Karpas-422 (cell line): ENCODE measurements around the gene DMRT2. TPM values are rescaled to one million over a fixed set of nuclear protein-coding genes. Genes with fewer than 3 reads are reported as not detected.

Experiments
- DNase-seq: peaks from one replicate; pipeline ENCODE4 v3.0.0-alpha.2; 2015
- H2AFZ ChIP-seq: fragments of 200-600 bp; sonication (generic); 2 replicates; pipeline ENCODE4 v1.6.1; 2014; ENCODE audit warnings: antibody characterized with exemption, low read length, mixed read lengths
- H3K27ac ChIP-seq: fragments of 200-600 bp; sonication (generic); 2 replicates; pipeline ENCODE4 v1.5.1; 2014; ENCODE audit warnings: mild to moderate bottlenecking, low read length, moderate library complexity
- H3K27me3 ChIP-seq: fragments of 200-600 bp; sonication (generic); 2 replicates; pipeline ENCODE4 v1.6.1; 2014; ENCODE audit warnings: low read length, mixed read lengths
- H3K36me3 ChIP-seq: fragments of 200-600 bp; sonication (generic); 2 replicates; pipeline ENCODE4 v1.6.1; 2014; ENCODE audit warnings: low read length, mixed read lengths; ENCODE audit not compliant: insufficient read depth
- H3K4me1 ChIP-seq: fragments of 200-600 bp; sonication (generic); 2 replicates; pipeline ENCODE4 v1.6.1; 2014; ENCODE audit warnings: mild to moderate bottlenecking, low read length, mixed read lengths
- H3K4me2 ChIP-seq: fragments of 200-600 bp; sonication (generic); 2 replicates; pipeline ENCODE4 v1.6.1; 2014; ENCODE audit warnings: low read length, low read depth, mild to moderate bottlenecking; ENCODE audit not compliant: poor library complexity, severe bottlenecking
- H3K4me3 ChIP-seq: fragments of 200-600 bp; sonication (generic); 2 replicates; pipeline ENCODE4 v1.5.1; 2014; ENCODE audit warnings: mild to moderate bottlenecking, antibody characterized with exemption, low read length, mixed read lengths
- H3K79me2 ChIP-seq: fragments of 200-600 bp; sonication (generic); 2 replicates; pipeline ENCODE4 v1.6.1; 2014; ENCODE audit warnings: mild to moderate bottlenecking, low read length, mixed read lengths
- H3K9ac ChIP-seq: fragments of 200-600 bp; sonication (generic); 2 replicates; pipeline ENCODE4 v1.6.0; 2014; ENCODE audit warnings: low read length
- H3K9me2 ChIP-seq: fragments of 200-600 bp; sonication (generic), shearing (Covaris generic); replicated peaks from 2 replicates; pipeline ENCODE4 v1.6.0; 2014; ENCODE audit warnings: mild to moderate bottlenecking, low read length, moderate library complexity; ENCODE audit not compliant: insufficient read depth
- H3K9me3 ChIP-seq: fragments of 300-700, 200-600 bp; sonication (generic); 2 replicates; pipeline ENCODE4 v1.6.1; 2014; ENCODE audit warnings: low read length, mixed read lengths
- H4K20me1 ChIP-seq: fragments of 200-600 bp; sonication (generic); 2 replicates; pipeline ENCODE4 v1.6.1; 2014; ENCODE audit warnings: mild to moderate bottlenecking, antibody characterized with exemption, low read length, low read depth; ENCODE audit not compliant: insufficient read depth
- small RNA-seq: library from RNA; depleted of rRNA; stranded (forward); fragments of <200 nt; gene quantifications from one replicate; pipeline ENCODE3, GENCODE V24; 2014
- total RNA-seq: library from RNA; depleted of rRNA; stranded (reverse); fragments of >200 nt; shearing (Covaris generic); gene quantifications from 2 replicates; pipeline ENCODE4 v1.2.3, GENCODE V29; 2014; ENCODE audit warnings: low replicate concordance; rRNA removed

The DMRT2 gene
- total RNA-seq, 1 experiment from 2014 or later = not detected

DNA sequence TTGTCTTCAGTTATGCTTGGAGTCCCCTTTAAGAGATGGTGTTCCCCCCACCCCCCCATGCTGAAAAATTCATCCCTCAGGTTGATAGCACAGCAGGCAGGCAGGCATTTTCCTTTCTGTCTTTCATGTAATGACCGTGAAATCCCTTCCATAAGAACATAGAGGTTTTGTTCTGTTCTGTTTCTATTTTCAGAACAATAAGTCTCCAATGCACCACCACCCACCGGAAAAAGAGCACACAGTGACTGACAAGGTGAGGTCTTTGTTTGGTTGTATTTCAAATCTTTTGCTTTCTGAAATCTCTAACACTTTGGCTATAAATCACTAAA lies 52.4 kb downstream of the DMRT2 start:
- no peak overlapping the region for H3K9ac ChIP-seq
- H3K79me2 ChIP-seq = no peaks in the 10 kb centered on the region
- no peak overlapping the region for H3K27ac ChIP-seq
- DNase-seq = no peak
- no peak overlapping the region for H3K4me3 ChIP-seq
- H3K9me3 ChIP-seq = no peaks in the 10 kb centered on the region
- peaks cover 16% of the 10 kb centered on the region for H3K4me1 ChIP-seq
- H3K4me2 ChIP-seq = peak overlapping the region; percentile 6
- H3K9me2 ChIP-seq = no peaks in the 10 kb centered on the region
- H4K20me1 ChIP-seq = no peaks in the 10 kb centered on the region
- H3K27me3 ChIP-seq = no peaks in the 10 kb centered on the region
- H2AFZ ChIP-seq = no peak overlapping the region
- H3K36me3 ChIP-seq = no peaks in the 10 kb centered on the region

Small RNA genes within 50 kb of the gene (small RNA-seq; reads per million reads assigned to genes)
- not detected for gene RNU6-1073P

Other genes with a start within 250 kb of the DMRT2 start
- not detected in 2 replicates for gene DMRT1, start 208.7 kb upstream of the DMRT2 start, total RNA-seq
- not detected in 2 replicates for gene DMRT3, start 73.7 kb upstream of the DMRT2 start, total RNA-seq